Progenitor cell of endocrine pancreas (in vitro differentiated cells): Measurements from ENCODE around the gene WDR93. TPM values are rescaled to one million over a fixed set of nuclear protein-coding genes. Genes with fewer than 3 reads are reported as not detected.
A peak's percentile ranks its signal among the peaks of the same experiment; 100 is the strongest.

ENCODE experiments used
- DNase-seq: peaks from one replicate; pipeline ENCODE4 v3.0.0; 2021; ENCODE audit warnings: low spot score; ENCODE audit not compliant: unreplicated experiment
- H3K27ac Mint-ChIP-seq: 2 replicates; pipeline ENCODE4 v1.8.0; 2021; ENCODE audit warnings: mild to moderate bottlenecking, moderate library complexity, mixed read lengths
- H3K27me3 Mint-ChIP-seq: 2 replicates; pipeline ENCODE4 v1.8.0; 2021; ENCODE audit warnings: mixed read lengths
- H3K36me3 Mint-ChIP-seq: 2 replicates; pipeline ENCODE4 v1.8.0; 2022; ENCODE audit warnings: mixed read lengths; ENCODE audit not compliant: insufficient read depth
- H3K4me1 Mint-ChIP-seq: 2 replicates; pipeline ENCODE4 v1.8.0; 2021; ENCODE audit warnings: low read depth, mixed read lengths
- H3K4me3 Mint-ChIP-seq: 2 replicates; pipeline ENCODE4 v1.8.0; 2021; ENCODE audit warnings: low read depth, mild to moderate bottlenecking, moderate library complexity, mixed read lengths
- H3K9me3 Mint-ChIP-seq: 2 replicates; pipeline ENCODE4 v1.8.0; 2021; ENCODE audit warnings: low read depth, mixed read lengths
- CTCF ChIP-seq: fragments of 200-600 bp; sonication (generic); IDR thresholded peaks from one replicate; pipeline ENCODE4 v1.5.0; 2021; ENCODE audit warnings: antibody characterized with exemption, mild to moderate bottlenecking; ENCODE audit not compliant: unreplicated experiment
- total RNA-seq: library from RNA; stranded (reverse); gene quantifications from 2 replicates; pipeline ENCODE4 v1.2.1, GENCODE V29; 2021

Gene WDR93
- total RNA-seq, 1 donor from 2014 or later: 1.3 TPM

DNA sequence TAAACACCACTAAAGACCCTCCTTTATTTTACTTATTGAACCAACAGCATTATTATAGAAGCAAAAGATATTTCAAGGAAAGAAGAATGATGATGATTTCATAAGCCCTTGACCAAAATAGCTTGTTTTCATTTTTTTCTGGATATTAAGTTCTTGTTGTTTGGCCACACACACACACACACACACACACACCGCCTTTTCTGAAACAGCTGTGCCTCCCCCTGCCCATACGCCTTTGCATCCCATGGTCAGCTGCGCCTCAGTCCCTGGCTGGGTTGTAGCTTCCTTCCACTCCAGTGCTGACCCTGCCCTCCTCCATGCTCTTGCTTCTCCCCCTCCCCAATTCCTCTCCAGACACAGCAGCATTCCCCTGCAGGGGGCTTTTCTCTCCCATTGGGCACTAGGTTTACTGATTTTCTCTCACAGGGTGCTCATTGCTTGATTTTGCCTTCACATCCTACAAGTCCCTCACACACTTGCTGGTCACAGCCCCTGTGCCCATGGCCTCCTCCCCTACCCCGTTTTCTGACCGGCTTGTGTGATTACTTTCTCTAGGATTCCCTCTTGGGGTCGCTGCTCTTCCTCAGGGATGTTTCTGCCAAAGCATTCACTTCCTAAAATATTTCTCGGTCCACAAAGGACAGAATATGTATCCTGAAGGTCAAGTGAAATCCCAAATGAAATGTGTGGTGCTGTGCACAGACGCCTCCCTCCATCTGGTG is 42.0 kb downstream of the WDR93 start:
- Mint-ChIP-seq H3K27ac (no peak overlapping the region), H3K36me3 (no peaks in the 10 kb centered on the region)
- DNase-seq: no peak

DNA sequence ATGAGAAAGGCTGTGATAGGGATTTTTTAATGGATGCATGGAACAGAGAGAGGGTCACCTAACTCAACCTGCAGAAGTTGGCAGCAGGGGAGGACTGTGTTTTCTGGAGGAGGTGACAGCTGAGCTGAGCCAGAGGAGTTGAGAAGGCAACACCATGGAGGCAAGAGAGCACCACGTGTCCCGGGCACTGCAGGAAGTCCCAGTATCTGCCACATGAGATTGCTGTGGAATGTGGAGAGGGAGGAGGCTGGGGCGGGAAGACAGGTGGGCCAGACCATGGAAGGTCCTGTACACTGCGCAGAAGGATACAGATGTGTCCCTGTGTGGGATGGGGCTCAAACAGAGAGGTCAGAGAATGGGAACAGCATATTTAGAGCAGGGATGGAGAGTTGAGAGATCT is 45.2 kb downstream of the WDR93 start:
- H3K9me3 Mint-ChIP-seq: no peaks in the 10 kb centered on the region
- no peak for TF ChIP-seq CTCF
- no peaks in the 10 kb centered on the region for H3K4me1 Mint-ChIP-seq
- no peak overlapping the region for H3K4me3 Mint-ChIP-seq
- no peak for DNase-seq
- no peak overlapping the region for H3K27ac Mint-ChIP-seq
- no peaks in the 10 kb centered on the region for H3K36me3 Mint-ChIP-seq
- peaks cover 64% of the 10 kb centered on the region for H3K27me3 Mint-ChIP-seq

More for the DNA sequence above, 42.0 kb downstream of the WDR93 start:
- Mint-ChIP-seq H3K9me3 (no peaks in the 10 kb centered on the region), H3K27me3 (peaks cover 52% of the 10 kb centered on the region), H3K4me3 (no peak overlapping the region), H3K4me1 (no peaks in the 10 kb centered on the region)
- TF ChIP-seq CTCF: no peak

- peak; percentile 93 for TF ChIP-seq CTCF
- no peak overlapping the region for H3K4me3 Mint-ChIP-seq
Measured at GRCh38 chr15:89740137-89740536, 49.5 kb downstream of the WDR93 start.

DNA sequence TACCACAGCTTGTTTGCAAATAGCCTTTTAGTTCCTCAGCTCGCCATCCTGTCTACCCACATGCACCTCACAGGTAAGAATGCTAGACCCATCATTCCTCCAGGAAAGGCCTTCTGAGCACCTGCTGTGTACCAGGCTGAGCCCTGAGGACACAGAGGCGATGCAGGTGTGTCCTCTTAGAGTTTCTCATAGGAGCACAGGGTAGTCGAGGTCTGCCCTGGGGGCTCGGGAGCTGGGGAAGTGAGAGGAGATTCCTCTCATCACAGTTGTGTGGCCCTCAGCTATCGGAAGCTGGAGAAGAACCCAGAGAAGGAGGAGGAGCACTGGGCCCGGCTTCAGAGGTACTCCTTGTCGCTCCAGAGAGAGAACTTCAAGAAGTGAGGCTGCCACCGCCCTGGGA is 52.4 kb downstream of the WDR93 start:
- H3K27me3 Mint-ChIP-seq: peaks cover 22% of the 10 kb centered on the region
- TF ChIP-seq CTCF: no peak
- H3K27ac Mint-ChIP-seq: no peak overlapping the region
- no peak overlapping the region for H3K4me3 Mint-ChIP-seq
- no peaks in the 10 kb centered on the region for H3K9me3 Mint-ChIP-seq
- DNase-seq: no peak
- no peaks in the 10 kb centered on the region for H3K36me3 Mint-ChIP-seq
- no peaks in the 10 kb centered on the region for H3K4me1 Mint-ChIP-seq

More at GRCh38 chr15:89740137-89740536, 49.5 kb downstream of the WDR93 start:
- Mint-ChIP-seq H3K9me3 (no peaks in the 10 kb centered on the region), H3K4me1 (no peaks in the 10 kb centered on the region), H3K36me3 (no peaks in the 10 kb centered on the region), H3K27ac (no peak overlapping the region), H3K27me3 (peaks cover 45% of the 10 kb centered on the region)
- peak; percentile 46 for DNase-seq

GRCh38 chr15:89743594-89743993 is 53.0 kb downstream of the WDR93 start:
- no peak overlapping the region for H3K27ac Mint-ChIP-seq
- H3K9me3 Mint-ChIP-seq: no peaks in the 10 kb centered on the region
- no peak for DNase-seq
- H3K4me1 Mint-ChIP-seq: no peaks in the 10 kb centered on the region
- no peaks in the 10 kb centered on the region for H3K36me3 Mint-ChIP-seq
- peaks cover 22% of the 10 kb centered on the region for H3K27me3 Mint-ChIP-seq
- TF ChIP-seq CTCF: no peak
- H3K4me3 Mint-ChIP-seq: no peak overlapping the region
